C4-2B (cell line): ENCODE measurements around the gene FUT7.

Source experiments
- H3K27ac ChIP-seq: fragments of 450-650 bp; 2 replicates; pipeline ENCODE4 v1.5.1; 2017
- ZFX ChIP-seq: fragments of 450-650 bp; IDR thresholded peaks from 2 replicates; pipeline ENCODE4 v1.6.1; 2017
- TF ChIP-seq, protein P1 (sequence below): fragments of 450-650 bp; conservative IDR thresholded peaks from 2 replicates; pipeline ENCODE4 v1.5.1; 2017; ENCODE audit warnings: mild to moderate bottlenecking

The FUT7 gene

DNA sequence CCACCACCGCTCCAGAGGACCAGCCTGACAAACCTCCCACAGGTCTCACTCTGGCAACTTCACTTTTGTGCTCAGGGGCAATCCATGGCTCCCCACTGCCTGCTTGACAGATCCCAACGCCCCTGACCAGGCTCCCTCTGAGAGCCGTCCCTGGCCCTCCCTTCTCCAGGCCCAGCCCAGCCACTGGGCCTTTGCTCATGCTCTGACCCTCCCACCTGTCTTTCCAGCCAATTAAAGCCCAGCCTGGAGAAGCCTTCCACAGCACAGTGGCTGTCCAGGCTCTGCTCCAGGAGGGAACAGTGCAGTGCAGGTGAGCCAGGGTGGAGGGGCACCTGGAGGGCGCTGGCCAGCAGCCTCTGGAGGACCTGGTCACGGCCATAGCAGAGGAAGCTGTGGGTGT, 18.7 kb upstream of the FUT7 start:
- TF ChIP-seq, protein P1, sequence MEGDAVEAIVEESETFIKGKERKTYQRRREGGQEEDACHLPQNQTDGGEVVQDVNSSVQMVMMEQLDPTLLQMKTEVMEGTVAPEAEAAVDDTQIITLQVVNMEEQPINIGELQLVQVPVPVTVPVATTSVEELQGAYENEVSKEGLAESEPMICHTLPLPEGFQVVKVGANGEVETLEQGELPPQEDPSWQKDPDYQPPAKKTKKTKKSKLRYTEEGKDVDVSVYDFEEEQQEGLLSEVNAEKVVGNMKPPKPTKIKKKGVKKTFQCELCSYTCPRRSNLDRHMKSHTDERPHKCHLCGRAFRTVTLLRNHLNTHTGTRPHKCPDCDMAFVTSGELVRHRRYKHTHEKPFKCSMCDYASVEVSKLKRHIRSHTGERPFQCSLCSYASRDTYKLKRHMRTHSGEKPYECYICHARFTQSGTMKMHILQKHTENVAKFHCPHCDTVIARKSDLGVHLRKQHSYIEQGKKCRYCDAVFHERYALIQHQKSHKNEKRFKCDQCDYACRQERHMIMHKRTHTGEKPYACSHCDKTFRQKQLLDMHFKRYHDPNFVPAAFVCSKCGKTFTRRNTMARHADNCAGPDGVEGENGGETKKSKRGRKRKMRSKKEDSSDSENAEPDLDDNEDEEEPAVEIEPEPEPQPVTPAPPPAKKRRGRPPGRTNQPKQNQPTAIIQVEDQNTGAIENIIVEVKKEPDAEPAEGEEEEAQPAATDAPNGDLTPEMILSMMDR = no peak
- no peak for TF ChIP-seq ZFX
- no peak overlapping the region; the same call in 1 of the 2 replicates for H3K27ac ChIP-seq

- peak overlapping the region; percentile 94 for H3K27ac ChIP-seq
- TF ChIP-seq, protein P1 = no peak; the same call in 1 of the 2 replicates
- TF ChIP-seq ZFX = no peak
Measured at GRCh38 chr9:137049544-137050449, 17.9 kb upstream of the FUT7 start.

DNA sequence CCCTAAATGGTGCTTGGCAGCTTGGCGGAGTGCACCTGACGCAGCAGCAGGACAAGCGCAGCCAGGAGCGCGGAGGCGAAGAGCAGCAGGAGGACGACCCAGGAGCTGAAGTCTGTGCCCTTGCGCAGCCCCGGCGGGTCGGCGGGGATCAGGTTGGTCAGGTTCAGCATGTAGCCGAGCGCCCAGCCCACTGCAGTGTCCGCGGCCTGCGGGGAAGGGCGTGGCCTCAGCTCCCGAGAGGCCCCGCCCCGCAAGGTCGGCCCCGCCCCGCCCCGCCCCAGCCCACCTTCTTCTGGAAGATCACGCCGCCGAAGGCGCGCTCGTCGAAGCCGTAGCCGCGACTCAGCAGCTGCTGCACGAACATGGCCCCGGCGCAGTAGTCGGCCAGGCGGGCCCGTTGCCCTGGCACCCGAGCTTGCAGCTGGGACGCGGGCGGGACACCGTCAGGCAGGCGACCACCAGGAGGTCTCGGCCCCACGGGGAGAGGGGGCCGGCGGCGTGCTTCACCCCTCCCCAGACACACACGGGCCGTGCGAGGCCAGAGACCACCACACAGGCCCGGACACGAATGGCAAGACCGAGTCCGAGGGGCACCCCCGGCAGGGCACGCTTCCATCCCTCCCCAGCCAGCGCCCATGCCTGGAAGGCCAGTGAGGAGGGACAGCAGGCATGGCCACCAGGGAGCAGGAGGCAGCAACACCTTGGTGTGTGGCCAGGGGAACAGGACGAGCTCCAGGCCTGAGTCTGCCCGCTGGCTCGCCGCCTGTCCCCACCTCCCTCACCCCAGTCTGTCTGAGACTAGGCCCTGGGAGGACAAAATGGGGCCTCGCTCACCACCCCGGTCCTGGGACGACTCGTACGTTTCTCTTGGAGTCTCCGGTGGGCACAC, 17.0 kb upstream of the FUT7 start:
- peak; percentile 44; the same call in 1 of the 2 replicates for TF ChIP-seq ZFX
- TF ChIP-seq, protein P1 = no peak
- peak overlapping the region; percentile 94 for H3K27ac ChIP-seq

DNA sequence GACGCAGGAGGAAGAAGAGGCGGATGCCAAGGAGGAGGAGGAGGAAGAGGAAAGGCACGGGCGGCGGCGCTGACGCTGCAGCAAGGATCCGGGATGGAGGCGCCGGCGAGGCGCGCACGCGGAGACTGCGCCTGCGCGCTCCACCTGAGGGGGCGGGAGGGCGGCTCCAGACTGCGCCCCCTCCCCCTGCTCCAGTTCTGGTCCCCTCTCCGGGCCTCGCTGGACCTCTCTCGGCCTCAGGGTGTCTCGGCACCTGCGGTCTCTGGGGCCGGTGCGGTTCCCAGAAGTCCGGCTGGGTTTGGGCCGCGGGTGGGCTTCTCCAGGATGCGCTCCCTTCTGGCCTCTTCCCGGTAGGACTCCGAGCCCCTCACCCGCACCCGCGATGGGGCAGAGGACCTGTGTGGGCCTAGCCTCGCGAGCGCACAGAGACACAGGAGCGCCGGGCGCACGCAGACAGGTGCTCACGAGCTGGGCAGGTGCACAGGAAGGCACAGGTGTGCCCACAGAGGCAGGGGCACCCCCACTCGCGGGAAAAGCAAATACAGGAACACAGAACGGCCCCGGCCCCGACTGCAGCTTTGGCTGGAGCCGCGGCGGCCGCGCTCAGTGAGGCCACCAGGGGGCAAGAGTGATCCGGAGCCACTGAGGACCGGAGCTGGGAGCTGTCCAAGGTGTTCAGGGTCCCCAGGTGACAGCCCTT, 14.3 kb upstream of the FUT7 start, which contains the start of gene NPDC1:
Gene NPDC1, minus strand, starts transcription at position 90 of the 700 bp plus-strand sequence. CDS start 188 bp downstream, outside the sequence.
- TF ChIP-seq, protein P1 = peak; percentile 98
- TF ChIP-seq ZFX = no peak; the same call in 1 of the 2 replicates
- peak within 1 kb of the TSS; percentile 94 for H3K27ac ChIP-seq

DNA sequence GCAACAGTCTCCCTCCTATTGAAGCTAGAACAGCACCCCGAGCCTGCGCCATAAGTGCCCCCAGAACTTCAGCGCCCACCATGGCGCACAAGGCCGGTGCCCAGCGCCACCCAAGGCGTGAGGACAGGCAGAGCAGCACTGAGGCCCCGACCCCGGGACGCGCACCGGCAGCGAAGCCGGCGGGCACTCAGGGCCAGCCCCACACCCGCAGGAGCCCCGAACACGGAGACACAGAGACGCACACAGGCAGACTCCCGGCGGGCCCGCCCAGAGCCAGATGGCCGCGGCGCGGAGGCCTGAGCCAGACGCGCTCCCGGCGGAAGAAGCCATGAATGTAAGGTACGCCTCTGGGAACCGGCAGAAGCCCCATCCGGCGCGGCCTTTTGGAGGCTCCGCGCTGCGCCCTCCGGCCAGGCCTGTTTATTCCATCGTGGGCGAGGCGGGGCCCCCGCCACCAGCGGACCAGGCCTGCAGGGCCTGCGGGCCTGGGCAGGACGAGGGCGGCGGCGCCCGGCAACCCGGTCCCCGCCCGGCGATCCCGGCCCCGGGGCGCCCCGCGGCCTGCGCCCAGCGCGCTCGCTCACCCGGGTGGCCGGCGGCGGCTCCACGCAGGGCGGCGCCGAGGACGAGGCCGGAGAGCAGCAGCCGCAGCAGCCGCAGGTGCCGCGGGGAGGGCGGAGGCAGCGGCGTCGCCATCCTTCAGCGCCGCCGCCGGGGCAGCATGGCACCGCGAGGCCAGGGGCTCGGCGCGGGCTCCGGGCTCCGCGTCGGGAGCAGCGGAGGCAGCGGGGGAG, 13.6 kb upstream of the FUT7 start:
- H3K27ac ChIP-seq = peak overlapping the region; percentile 94
- TF ChIP-seq ZFX = peak; percentile 98
- TF ChIP-seq, protein P1 = no peak

DNA sequence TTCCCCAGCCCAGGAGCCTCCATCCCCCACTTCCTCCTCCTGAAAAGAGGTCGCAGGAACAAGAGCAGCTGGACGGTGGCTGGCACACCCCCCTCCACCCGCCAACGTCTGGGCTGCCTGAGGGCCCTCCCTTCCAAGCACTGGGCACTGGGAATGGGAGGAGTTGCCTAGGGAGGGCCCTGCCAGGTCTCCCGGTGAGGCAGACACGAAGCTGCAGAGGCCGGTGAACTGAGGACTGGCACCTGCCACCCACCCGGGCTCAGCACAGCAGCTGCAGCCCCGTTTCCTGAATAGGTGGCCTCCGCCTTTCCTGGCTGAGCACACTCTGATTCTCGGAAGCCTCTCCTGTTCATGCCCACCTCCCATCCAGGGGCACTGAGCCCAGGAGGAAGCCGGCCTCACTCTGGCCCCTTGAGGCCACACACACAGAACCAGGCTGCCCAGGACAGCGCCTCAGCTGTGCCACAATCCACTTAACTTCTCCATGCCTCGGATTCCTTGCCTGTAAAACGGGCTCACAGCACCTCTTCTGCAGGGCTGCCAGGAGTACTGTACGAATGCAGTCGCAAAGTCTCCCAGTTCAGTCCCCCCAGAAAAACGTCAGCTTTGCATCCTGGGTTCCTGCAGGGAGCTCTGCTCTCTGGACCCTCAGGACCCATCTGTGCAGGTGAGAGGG, 12.8 kb upstream of the FUT7 start:
- TF ChIP-seq, protein P1 = no peak
- TF ChIP-seq ZFX = no peak
- peak overlapping the region; percentile 94 for H3K27ac ChIP-seq
